PFSK-1 (cell line): ENCODE results near the gene CC2D1A.

Experiments used
- FOXP2 ChIP-seq: optimal IDR thresholded peaks from 2 replicates; pipeline ENCODE3; 2011; ENCODE audit warnings: borderline replicate concordance, control low read depth, inconsistent platforms; ENCODE audit not compliant: insufficient read depth; ENCODE audit errors: extremely low read length, extremely low read depth
- POLR2AphosphoS5 ChIP-seq: IDR thresholded peaks from 2 replicates; pipeline ENCODE4 v1.6.1; 2012; ENCODE audit warnings: low read depth, mild to moderate bottlenecking, control low read depth, low read length, moderate library complexity
- REST ChIP-seq, 2 experiments: IDR thresholded peaks; 2 replicates each; pipeline versions ENCODE4 v1.6.1 to v1.8.0; 2011 to 2012; ENCODE audit warnings: low read depth in 2 of 2, low read length in 2 of 2, control low read depth in 1 of 2, inconsistent platforms in 1 of 2, mild to moderate bottlenecking in 1 of 2, moderate library complexity in 1 of 2; ENCODE audit not compliant: insufficient read depth in 1 of 2
- SIN3A ChIP-seq: IDR thresholded peaks from 2 replicates; pipeline ENCODE4 v1.6.1; 2012; ENCODE audit warnings: mild to moderate bottlenecking, low read length, moderate library complexity, borderline replicate concordance; ENCODE audit not compliant: insufficient read depth
- TAF1 ChIP-seq: IDR thresholded peaks from 2 replicates; pipeline ENCODE4 v1.6.1; 2012; ENCODE audit warnings: low read length, control low read depth, borderline replicate concordance; ENCODE audit not compliant: insufficient read depth

The CC2D1A gene

GRCh38 chr19:13894552-13894951, 11.4 kb upstream of the CC2D1A start:
- no peak for TF ChIP-seq POLR2AphosphoS5
- no peak for TF ChIP-seq TAF1
- TF ChIP-seq REST (IDR thresholded peaks at IDR 0.05; ENCODE audit: insufficient read depth in 1 of 2, low read depth in 2 of 2, low read length in 2 of 2): no peak
- TF ChIP-seq FOXP2: no peak
- no peak for TF ChIP-seq SIN3A

GRCh38 chr19:13896227-13896626, 9.8 kb upstream of the CC2D1A start:
- TF ChIP-seq FOXP2: no peak
- TF ChIP-seq TAF1: no peak
- TF ChIP-seq REST (IDR thresholded peaks at IDR 0.05; ENCODE audit: insufficient read depth in 1 of 2, low read depth in 2 of 2, low read length in 2 of 2): no peak
- no peak for TF ChIP-seq SIN3A
- TF ChIP-seq POLR2AphosphoS5: no peak

GRCh38 chr19:13899393-13899792, 6.6 kb upstream of the CC2D1A start:
- TF ChIP-seq TAF1: no peak
- TF ChIP-seq FOXP2: no peak
- no peak for TF ChIP-seq REST (IDR thresholded peaks at IDR 0.05; ENCODE audit: insufficient read depth in 1 of 2, low read depth in 2 of 2, low read length in 2 of 2)
- TF ChIP-seq SIN3A: no peak
- TF ChIP-seq POLR2AphosphoS5: no peak

- TF ChIP-seq FOXP2 (no peak), SIN3A (no peak), TAF1 (no peak), REST (IDR thresholded peaks at IDR 0.05; ENCODE audit: insufficient read depth in 1 of 2, low read depth in 2 of 2, low read length in 2 of 2) (no peak), POLR2AphosphoS5 (no peak)
These were observed 6.0 kb upstream of the CC2D1A start for GRCh38 chr19:13899912-13900584.
